ENCODE data around the gene FAM163A.
"Not testable (repeated sequence)": the region's sequence is repeated elsewhere in the genome, so short reads cannot be mapped to it uniquely, and the experiment has no call there.

The FAM163A gene

DNA sequence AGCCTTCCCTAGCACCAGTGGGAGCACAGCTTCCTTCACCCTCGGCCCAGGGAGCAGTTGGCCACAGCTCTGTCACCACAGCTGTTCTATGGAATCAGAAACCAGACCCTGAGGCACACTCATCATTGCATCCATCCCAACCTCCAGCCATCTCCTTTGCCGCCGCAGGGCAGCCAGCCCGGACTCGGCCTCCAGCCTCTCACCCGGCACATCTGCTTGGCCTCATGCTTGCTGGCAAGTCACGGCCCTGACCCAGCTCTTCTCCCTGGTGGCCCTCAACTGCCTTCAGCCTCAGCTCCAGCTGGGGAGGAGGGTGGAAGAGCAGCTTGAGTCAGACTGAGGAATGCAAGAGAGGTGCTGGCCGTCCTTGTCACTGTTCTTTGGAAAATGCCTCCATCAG is 74.7 kb downstream of the FAM163A start:
- no peak for DNase-seq

GRCh38 chr1:179818260-179818659 is 75.2 kb downstream of the FAM163A start:
- DNase-seq, result no peak

DNA sequence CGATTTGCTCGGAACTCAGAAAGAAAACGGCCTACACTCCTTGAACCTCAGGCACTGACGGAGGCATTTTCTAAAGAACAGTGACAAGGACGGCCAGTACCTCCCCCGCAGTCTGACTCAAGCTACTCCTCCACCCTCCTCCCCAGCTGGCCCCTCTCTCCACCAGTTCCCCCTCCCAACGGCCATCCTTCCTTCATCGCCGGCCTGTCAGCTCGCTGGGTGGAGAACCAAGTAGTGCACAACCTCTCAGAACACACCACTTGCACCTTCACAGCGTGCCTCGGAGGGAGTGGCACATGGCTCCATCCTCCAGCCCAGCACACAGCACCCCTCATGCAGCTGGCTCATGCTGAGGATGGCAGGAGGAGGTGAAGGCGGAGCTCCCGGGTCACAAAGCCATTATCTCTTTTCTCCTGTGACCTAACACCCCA is 75.7 kb downstream of the FAM163A start:
- DNase-seq, result no peak

DNA sequence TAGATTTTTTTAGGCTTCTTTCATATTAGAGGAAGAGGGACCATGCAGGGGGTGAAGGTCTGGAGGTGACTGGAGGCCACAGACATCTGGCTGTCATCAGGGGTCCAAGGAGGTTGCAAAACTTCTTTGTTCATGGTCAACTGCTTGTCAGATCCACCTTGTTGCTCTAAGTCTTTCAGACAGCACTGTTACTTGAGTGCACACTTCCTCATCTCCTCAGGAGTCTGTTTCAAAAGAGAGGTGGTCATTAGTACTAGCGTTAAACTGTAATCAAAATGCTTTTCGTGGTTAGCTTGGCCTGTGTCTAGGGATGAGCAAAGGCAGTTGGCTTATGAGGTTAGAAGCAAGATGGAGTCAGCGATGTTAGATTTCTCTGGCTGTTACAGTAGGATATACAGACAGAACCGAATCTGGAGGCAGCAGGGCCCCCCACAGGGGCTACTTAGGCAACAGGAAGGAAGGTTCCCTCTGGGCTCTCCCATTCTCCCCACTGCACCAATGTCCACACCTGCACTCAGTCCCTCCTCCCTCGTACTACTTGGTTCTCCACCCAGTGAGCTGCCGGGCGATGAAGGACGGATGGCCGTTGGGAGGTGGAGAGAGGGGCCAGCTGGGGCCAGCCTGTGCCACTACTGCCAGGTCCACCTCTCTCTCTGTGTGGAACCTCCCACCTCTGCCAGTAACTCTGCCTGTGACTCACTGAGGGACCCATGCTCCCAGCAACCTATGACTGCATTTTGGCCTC is 77.3 kb downstream of the FAM163A start:
- DNase-seq, result no peak

DNA sequence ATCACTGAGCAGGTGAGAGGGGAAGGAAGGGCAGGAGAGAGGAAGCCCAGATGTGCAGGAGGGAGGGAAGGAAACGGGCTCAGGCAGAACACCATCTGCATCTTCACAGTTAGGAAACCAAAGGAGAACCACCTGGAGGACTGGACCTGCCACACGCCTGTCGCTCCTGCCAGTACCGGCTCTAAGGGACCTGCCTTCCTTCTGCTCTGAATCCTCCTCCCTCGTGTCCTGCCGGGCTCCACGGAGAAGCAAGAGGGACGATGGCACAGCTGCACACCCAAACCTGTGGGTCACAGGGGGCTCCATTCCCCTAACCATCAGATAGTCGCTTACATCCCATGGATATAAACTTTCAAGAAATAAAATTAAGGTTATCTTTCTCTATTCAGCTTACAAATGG is 78.4 kb downstream of the FAM163A start:
- DNase-seq, result no peak

- DNase-seq, result no peak
Observed at GRCh38 chr1:179822065-179822464, 79.0 kb downstream of the FAM163A start.

GRCh38 chr1:179823693-179824092 is 80.6 kb downstream of the FAM163A start:
- DNase-seq, result no peak

DNA sequence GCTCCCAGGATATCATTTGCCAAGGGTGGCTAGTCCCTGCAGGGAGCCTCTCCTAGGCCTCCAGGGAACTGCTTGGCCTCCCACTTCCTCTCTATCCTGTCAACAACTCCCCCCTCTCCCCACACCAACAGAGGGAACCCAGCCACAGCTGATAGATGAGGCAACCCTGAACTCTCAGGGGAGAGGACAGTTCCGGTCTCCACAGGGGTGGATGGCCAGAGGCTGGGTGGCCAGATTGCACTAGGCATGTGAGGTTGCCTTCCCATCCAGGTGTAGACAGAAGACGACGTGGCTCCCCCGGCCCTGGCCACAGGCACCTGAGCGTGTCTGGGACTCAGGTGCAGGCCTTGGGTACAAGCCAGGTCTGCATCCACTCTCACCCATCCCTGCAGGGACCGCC is 81.2 kb downstream of the FAM163A start:
- DNase-seq, result no peak

DNA sequence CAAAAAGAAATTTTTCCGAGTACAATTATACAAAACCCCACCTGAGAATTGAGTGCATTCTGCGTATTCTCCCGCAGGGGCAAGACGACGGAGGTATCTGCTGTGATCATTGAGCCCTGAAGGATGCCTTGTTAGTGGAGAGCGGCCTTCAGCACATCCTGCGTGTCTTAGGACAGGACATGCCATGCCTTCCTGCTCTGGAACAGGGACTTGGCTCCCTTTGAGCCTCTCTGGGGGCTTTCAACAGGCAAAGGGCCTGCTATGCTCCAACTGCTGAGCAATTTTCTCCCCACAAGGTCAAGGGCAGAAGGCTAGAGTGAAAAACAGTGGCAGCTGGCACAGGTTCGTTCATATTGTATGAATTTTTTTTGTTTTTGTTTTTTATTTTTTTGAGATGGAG is 82.1 kb downstream of the FAM163A start:
- DNase-seq, result no peak

DNA sequence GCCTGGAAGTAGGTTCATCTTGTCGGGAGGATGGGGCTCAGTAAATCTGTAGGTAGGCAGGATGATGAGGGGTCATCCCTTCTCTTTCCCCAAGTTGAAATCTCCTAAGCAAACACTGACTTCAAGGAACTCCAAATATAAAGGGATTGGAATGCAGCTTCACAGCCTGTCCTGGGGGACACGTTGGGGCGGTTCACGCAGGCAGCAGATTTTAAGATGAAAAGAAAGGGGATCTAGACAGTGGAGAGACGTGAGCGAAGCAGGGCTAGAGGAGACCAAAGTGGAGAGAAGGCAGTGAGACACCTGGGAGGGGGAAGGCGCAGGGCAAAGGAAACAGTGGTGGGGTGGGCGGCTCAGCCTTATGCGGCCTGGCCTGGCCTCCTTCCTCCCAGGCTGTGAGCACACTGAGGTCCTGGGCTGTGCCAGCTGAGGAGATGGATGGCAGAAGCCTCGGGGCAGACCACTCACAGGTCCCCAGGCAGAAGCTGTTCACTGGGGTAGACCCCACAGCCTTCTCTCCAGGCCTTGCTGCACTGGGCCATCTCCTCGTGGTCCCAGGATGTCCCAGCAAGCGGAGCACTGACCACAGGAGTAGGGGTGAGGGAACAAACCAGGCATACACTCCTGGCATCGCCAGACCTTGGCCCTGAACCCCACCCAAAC is 82.8 kb downstream of the FAM163A start:
- DNase-seq, result no peak

- DNase-seq, result no peak
Observed at GRCh38 chr1:179826626-179827280, 83.7 kb downstream of the FAM163A start.

- no peak for DNase-seq
Observed at GRCh38 chr1:179828554-179829110, 85.5 kb downstream of the FAM163A start.

GRCh38 chr1:179831225-179831624 is 88.1 kb downstream of the FAM163A start:
- no peak for DNase-seq

GRCh38 chr1:179831852-179832699 is 89.0 kb downstream of the FAM163A start:
- DNase-seq, result no peak

GRCh38 chr1:179836686-179837445 is 93.8 kb downstream of the FAM163A start:
- DNase-seq, result not testable (repeated sequence)

DNA sequence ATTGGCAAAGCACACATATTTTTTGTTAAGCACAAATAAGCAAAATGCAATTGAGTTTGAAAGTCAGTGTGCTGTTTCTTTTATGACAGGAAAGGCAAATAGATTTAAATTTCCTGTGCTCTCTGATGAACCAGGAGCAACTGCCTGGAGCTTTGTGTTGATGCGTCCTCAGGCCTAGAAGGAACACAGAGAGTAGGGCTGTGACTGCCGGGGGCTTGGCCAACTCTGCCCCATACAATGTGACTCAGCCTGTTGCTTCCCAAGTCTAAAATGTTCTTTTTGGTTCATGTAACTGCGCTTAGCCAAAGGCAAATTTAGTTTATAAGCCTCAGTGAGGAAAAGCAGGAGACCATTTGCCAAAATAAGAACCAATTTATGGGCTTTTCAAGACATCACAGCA is 97.0 kb downstream of the FAM163A start:
- no peak for DNase-seq

- no peak for DNase-seq
Observed at GRCh38 chr1:179848233-179848632, 105.1 kb downstream of the FAM163A start.

DNA sequence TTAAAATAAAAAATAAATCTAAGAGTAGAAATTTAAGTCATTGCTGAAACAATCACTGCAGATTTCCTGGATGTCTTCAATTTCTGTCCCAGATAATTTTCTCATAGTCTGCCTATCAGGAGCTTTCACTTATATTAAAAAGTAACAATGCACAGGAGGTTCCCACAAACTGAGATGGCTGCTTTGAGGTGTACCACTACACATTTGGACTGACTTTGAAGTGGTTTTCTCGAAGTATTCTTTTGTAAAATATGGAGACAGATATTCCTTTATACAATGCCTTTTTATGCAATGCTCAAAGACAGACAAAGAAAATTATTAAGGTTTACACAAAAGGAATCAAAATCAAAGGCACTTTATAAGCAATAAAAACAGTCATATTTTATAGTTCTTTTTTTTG is 110.0 kb downstream of the FAM163A start:
- no peak for DNase-seq

- DNase-seq, result not testable (repeated sequence)
Observed at GRCh38 chr1:179855831-179856230, 112.7 kb downstream of the FAM163A start.

DNA sequence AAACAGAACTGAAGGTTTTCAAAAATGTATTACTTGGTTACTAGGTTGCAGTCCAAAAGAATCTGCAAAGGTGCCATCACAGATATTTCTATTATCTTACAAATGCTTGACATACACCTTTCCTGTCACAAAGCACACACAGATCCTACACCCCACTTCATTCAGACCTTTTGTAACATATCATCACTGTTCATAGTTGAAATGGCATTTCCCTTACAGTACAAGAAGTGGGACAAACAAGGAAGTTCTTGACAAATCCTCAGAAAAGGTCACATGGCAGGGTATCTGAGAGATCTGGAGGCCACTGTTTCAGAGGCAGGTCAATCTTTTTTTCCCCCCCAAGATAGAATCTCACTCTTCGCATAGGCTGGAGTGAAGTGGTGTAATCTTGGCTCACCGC is 113.2 kb downstream of the FAM163A start:
- DNase-seq, result no peak

GRCh38 chr1:179857009-179857408 is 113.9 kb downstream of the FAM163A start:
- DNase-seq, result no peak

GRCh38 chr1:179860652-179861051 is 117.6 kb downstream of the FAM163A start:
- DNase-seq, result no peak

Data from stimulated activated naive CD4-positive, alpha-beta T cell treated with Interleukin-2 at 50 U/mL for 16 hours (primary cell).